Measurements from ENCODE around the gene LAMB1.
A peak's percentile ranks its signal among the peaks of the same experiment; 100 is the strongest.

LAMB1 gene

GRCh38 chr7:107876916-107877315 lies 126.0 kb downstream of the LAMB1 start:
- no peaks in the 10 kb centered on the region for H4K20me1 ChIP-seq (ENCODE audit: insufficient read depth, low read length)
- no peak overlapping the region for H3K4me2 ChIP-seq (ENCODE audit: low read depth, low read length)
- H3K27ac ChIP-seq (ENCODE audit: low read length), result no peak overlapping the region
- H2AFZ ChIP-seq (ENCODE audit: low read length), result no peak overlapping the region
- no peaks in the 10 kb centered on the region for H3F3A ChIP-seq (ENCODE audit: insufficient read depth, low read length)
- H3K27me3 ChIP-seq (replicated peaks; ENCODE audit: insufficient read depth, low read length), result no peaks in the 10 kb centered on the region
- no peaks in the 10 kb centered on the region for H3K79me2 ChIP-seq (ENCODE audit: low read length)
- no peak overlapping the region for H3K9ac ChIP-seq (ENCODE audit: low read length)
- H3K9me3 ChIP-seq (replicated peaks; ENCODE audit: insufficient read depth, low read length), result no peaks in the 10 kb centered on the region
- DNase-seq, result no peak
- H3K4me1 ChIP-seq (ENCODE audit: low read length), result no peaks in the 10 kb centered on the region
- no peak for TF ChIP-seq EZH2 (optimal IDR thresholded peaks at IDR 0.05; ENCODE audit: low read depth, low read length)
- TF ChIP-seq EZH2phosphoT487 (IDR thresholded peaks at IDR 0.05; ENCODE audit: low read length), result no peak
- no peak for TF ChIP-seq CTCF (IDR thresholded peaks at IDR 0.05; ENCODE audit: low read length)
- H3K4me3 ChIP-seq (ENCODE audit: low read length), result no peak overlapping the region
- H3K9me2 ChIP-seq (replicated peaks; ENCODE audit: insufficient read depth, low read length), result no peaks in the 10 kb centered on the region
- H3K36me3 ChIP-seq (replicated peaks; ENCODE audit: insufficient read depth, low read length), result no peaks in the 10 kb centered on the region

- TF ChIP-seq EZH2 (optimal IDR thresholded peaks at IDR 0.05; ENCODE audit: low read depth, low read length) (no peak), CTCF (IDR thresholded peaks at IDR 0.05; ENCODE audit: low read length) (peak; percentile 85), EZH2phosphoT487 (IDR thresholded peaks at IDR 0.05; ENCODE audit: low read length) (no peak)
- Histone ChIP-seq H3K36me3 (replicated peaks; ENCODE audit: insufficient read depth, low read length) (no peaks in the 10 kb centered on the region), H3F3A (ENCODE audit: insufficient read depth, low read length) (no peaks in the 10 kb centered on the region), H3K9me2 (replicated peaks; ENCODE audit: insufficient read depth, low read length) (no peaks in the 10 kb centered on the region), H3K9ac (ENCODE audit: low read length) (no peak overlapping the region), H3K4me3 (ENCODE audit: low read length) (no peak overlapping the region), H2AFZ (ENCODE audit: low read length) (no peak overlapping the region), H3K9me3 (replicated peaks; ENCODE audit: insufficient read depth, low read length) (no peaks in the 10 kb centered on the region), H3K79me2 (ENCODE audit: low read length) (no peaks in the 10 kb centered on the region), H3K4me2 (ENCODE audit: low read depth, low read length) (no peak overlapping the region), H4K20me1 (ENCODE audit: insufficient read depth, low read length) (no peaks in the 10 kb centered on the region), H3K27me3 (replicated peaks; ENCODE audit: insufficient read depth, low read length) (no peaks in the 10 kb centered on the region), H3K27ac (ENCODE audit: low read length) (no peak overlapping the region), H3K4me1 (ENCODE audit: low read length) (peaks cover 9% of the 10 kb centered on the region)
- peak; percentile 71 for DNase-seq
Observed at GRCh38 chr7:107874605-107875446, 128.1 kb downstream of the LAMB1 start.

- no peak overlapping the region for H3K27ac ChIP-seq (ENCODE audit: low read length)
- TF ChIP-seq EZH2 (optimal IDR thresholded peaks at IDR 0.05; ENCODE audit: low read depth, low read length) (no peak), EZH2phosphoT487 (IDR thresholded peaks at IDR 0.05; ENCODE audit: low read length) (no peak), CTCF (IDR thresholded peaks at IDR 0.05; ENCODE audit: low read length) (no peak)
- no peaks in the 10 kb centered on the region for H4K20me1 ChIP-seq (ENCODE audit: insufficient read depth, low read length)
- DNase-seq, result no peak
- H3K36me3 ChIP-seq (replicated peaks; ENCODE audit: insufficient read depth, low read length), result no peaks in the 10 kb centered on the region
- no peaks in the 10 kb centered on the region for H3K79me2 ChIP-seq (ENCODE audit: low read length)
- H3K9me2 ChIP-seq (replicated peaks; ENCODE audit: insufficient read depth, low read length), result no peaks in the 10 kb centered on the region
- H3K9ac ChIP-seq (ENCODE audit: low read length), result no peak overlapping the region
- H3F3A ChIP-seq (ENCODE audit: insufficient read depth, low read length), result no peaks in the 10 kb centered on the region
- H3K4me3 ChIP-seq (ENCODE audit: low read length), result no peak overlapping the region
- H3K4me2 ChIP-seq (ENCODE audit: low read depth, low read length), result no peak overlapping the region
- no peaks in the 10 kb centered on the region for H3K9me3 ChIP-seq (replicated peaks; ENCODE audit: insufficient read depth, low read length)
- no peaks in the 10 kb centered on the region for H3K27me3 ChIP-seq (replicated peaks; ENCODE audit: insufficient read depth, low read length)
- H3K4me1 ChIP-seq (ENCODE audit: low read length), result peaks cover 9% of the 10 kb centered on the region
- no peak overlapping the region for H2AFZ ChIP-seq (ENCODE audit: low read length)
Observed at GRCh38 chr7:107874111-107874510, 128.8 kb downstream of the LAMB1 start.

Measured in MM.1S (cell line).